Smooth muscle cell (in vitro differentiated cells): ENCODE results near the gene APP. TPM values are rescaled to one million over a fixed set of nuclear protein-coding genes. Genes with fewer than 3 reads are reported as not detected.
A peak's percentile ranks its signal among the peaks of the same experiment; 100 is the strongest.

Experiments
- DNase-seq: peaks from one replicate; lab custom pipeline; 2025; ENCODE audit not compliant: unreplicated experiment; lab: John Stamatoyannopoulos, UW
- H2AFZ ChIP-seq: fragments of 200-600 bp; sonication (generic); 2 replicates; pipeline ENCODE4 v1.6.0; 2016; ENCODE audit warnings: antibody characterized with exemption, low read depth, mild to moderate bottlenecking
- H3F3A ChIP-seq: fragments of 200-600 bp; sonication (generic); 2 replicates; pipeline ENCODE4 v1.6.0; 2017; ENCODE audit warnings: antibody characterized with exemption, low read depth
- H3K27ac ChIP-seq: fragments of 200-600 bp; sonication (generic); 2 replicates; pipeline ENCODE4 v1.5.1; 2016; ENCODE audit warnings: low read depth, mild to moderate bottlenecking
- H3K27me3 ChIP-seq: fragments of 200-600 bp; sonication (generic); 2 replicates; pipeline ENCODE4 v1.6.1; 2016; ENCODE audit warnings: low read depth, mild to moderate bottlenecking
- H3K36me3 ChIP-seq: fragments of 200-600 bp; sonication (generic); 2 replicates; pipeline ENCODE4 v1.5.1; 2016; ENCODE audit warnings: low read depth
- H3K4me1 ChIP-seq: fragments of 200-600 bp; sonication (generic); 2 replicates; pipeline ENCODE4 v1.5.1; 2016; ENCODE audit warnings: low read depth
- H3K4me2 ChIP-seq: fragments of 200-600 bp; sonication (generic); 2 replicates; pipeline ENCODE4 v1.6.0; 2016; ENCODE audit warnings: mild to moderate bottlenecking
- H3K4me3 ChIP-seq: fragments of 200-600 bp; sonication (generic); 2 replicates; pipeline ENCODE4 v1.5.1; 2016; ENCODE audit warnings: mild to moderate bottlenecking
- H3K79me2 ChIP-seq: fragments of 200-600 bp; sonication (generic); 2 replicates; pipeline ENCODE4 v1.6.0; 2016; ENCODE audit warnings: low read depth, mild to moderate bottlenecking
- H3K9ac ChIP-seq: fragments of 200-600 bp; sonication (generic); 2 replicates; pipeline ENCODE4 v1.6.0; 2016; ENCODE audit warnings: low read depth
- H3K9me3 ChIP-seq: fragments of 200-600 bp; sonication (generic); replicated peaks from 2 replicates; pipeline ENCODE4 v1.5.1; 2016; ENCODE audit warnings: low read depth
- H4K20me1 ChIP-seq: fragments of 200-600 bp; sonication (generic); 2 replicates; pipeline ENCODE4 v1.6.0; 2016; ENCODE audit warnings: low read depth
- WGBS: methylation state at CpG from one replicate; pipeline ENCODE4 v1.1.7; 2016; ENCODE audit warnings: low lambda C conversion rate; 5-methylcytosine and 5-hydroxymethylcytosine counted together
- polyA plus RNA-seq: library from polyadenylated mRNA; unstranded; fragments of >200 nt; fragmentation: Nextera tagmentation; extraction: Ambion mirVana; gene quantifications from 2 replicates; pipeline ENCODE4 v1.2.1, GENCODE V29; 2016
- total RNA-seq: library from RNA; depleted of rRNA; stranded (reverse); fragments of >200 nt; gene quantifications from 2 replicates; pipeline ENCODE4 v1.2.3, GENCODE V29; 2014
- TF ChIP-seq, protein P1 (sequence below): fragments of 200-600 bp; sonication (generic); IDR thresholded peaks from 2 replicates; pipeline ENCODE4 v1.5.1; 2017; ENCODE audit warnings: borderline replicate concordance, mild to moderate bottlenecking, antibody characterized with exemption; ENCODE audit not compliant: insufficient read depth, poor library complexity, severe bottlenecking

Gene APP
- total and polyA plus RNA-seq, 2 experiments from 2014 or later = 65.3 to 459 TPM

DNA sequence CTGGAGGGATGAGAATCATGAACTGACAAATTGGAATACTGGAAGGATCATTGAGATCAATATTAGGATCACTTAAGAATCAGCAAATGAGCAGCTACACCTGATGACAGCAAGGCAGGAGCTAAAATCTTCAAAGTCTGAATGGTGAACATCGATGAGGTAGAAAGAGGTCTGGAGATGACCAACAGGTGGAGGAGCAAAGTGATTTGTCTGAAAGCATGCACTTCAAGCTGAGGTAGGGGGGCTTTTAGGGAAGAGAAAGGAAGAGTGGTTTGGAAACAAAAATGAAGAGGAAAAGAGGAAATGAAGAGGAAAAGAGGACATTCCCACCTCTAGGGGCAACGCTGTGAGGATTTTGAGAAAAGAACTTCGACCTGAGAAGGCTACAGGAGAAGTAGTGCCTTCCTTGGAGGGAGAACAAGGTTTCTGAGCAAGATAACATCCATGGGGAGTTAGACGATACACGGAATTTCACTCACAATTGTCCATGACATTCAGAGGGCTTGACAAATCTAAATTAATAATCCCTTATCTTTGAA, 79.0 kb downstream of the APP start:
- Histone ChIP-seq H3K4me1 (no peaks in the 10 kb centered on the region), H3K4me2 (no peak overlapping the region), H3K4me3 (no peak overlapping the region), H3F3A (no peaks in the 10 kb centered on the region), H3K79me2 (peaks cover 97% of the 10 kb centered on the region), H2AFZ (no peak overlapping the region), H3K36me3 (peaks cover 5% of the 10 kb centered on the region), H3K27me3 (no peaks in the 10 kb centered on the region), H4K20me1 (peaks cover 88% of the 10 kb centered on the region), H3K9me3 (no peaks in the 10 kb centered on the region), H3K9ac (no peak overlapping the region), H3K27ac (no peak overlapping the region)
- no peak for DNase-seq
- TF ChIP-seq, protein P1, sequence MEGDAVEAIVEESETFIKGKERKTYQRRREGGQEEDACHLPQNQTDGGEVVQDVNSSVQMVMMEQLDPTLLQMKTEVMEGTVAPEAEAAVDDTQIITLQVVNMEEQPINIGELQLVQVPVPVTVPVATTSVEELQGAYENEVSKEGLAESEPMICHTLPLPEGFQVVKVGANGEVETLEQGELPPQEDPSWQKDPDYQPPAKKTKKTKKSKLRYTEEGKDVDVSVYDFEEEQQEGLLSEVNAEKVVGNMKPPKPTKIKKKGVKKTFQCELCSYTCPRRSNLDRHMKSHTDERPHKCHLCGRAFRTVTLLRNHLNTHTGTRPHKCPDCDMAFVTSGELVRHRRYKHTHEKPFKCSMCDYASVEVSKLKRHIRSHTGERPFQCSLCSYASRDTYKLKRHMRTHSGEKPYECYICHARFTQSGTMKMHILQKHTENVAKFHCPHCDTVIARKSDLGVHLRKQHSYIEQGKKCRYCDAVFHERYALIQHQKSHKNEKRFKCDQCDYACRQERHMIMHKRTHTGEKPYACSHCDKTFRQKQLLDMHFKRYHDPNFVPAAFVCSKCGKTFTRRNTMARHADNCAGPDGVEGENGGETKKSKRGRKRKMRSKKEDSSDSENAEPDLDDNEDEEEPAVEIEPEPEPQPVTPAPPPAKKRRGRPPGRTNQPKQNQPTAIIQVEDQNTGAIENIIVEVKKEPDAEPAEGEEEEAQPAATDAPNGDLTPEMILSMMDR = peak; percentile 13
- WGBS = 88% methylated on average over 5 of the region's 5 CpGs

DNA sequence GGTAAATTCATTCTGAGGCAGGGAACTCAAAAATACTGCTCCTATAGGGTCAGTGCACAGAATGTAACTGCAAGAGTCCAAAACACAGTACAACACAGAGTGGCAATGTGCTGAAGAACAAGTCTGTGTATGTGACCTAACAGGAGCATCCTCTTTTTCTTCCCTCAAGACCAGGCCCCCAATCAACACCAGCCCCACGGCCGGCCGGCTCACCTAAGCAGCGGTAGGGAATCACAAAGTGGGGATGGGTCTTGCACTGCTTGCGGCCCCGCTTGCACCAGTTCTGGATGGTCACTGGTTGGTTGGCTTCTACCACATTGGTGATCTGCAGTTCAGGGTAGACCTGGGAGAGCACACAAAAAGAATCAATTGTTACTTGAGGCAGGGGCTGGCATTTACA, 80.8 kb downstream of the APP start:
- Histone ChIP-seq H3K27me3 (no peaks in the 10 kb centered on the region), H3K4me1 (no peaks in the 10 kb centered on the region), H3K4me3 (no peak overlapping the region), H2AFZ (no peak overlapping the region), H3K79me2 (peaks cover 98% of the 10 kb centered on the region), H3K27ac (no peak overlapping the region), H3K4me2 (no peak overlapping the region), H4K20me1 (peaks cover 84% of the 10 kb centered on the region), H3K36me3 (peaks cover 5% of the 10 kb centered on the region), H3K9me3 (no peaks in the 10 kb centered on the region), H3F3A (no peaks in the 10 kb centered on the region), H3K9ac (no peak overlapping the region)
- DNase-seq = no peak
- 95% methylated on average over 6 of the region's 6 CpGs for WGBS
- TF ChIP-seq, protein P1 = no peak

DNA sequence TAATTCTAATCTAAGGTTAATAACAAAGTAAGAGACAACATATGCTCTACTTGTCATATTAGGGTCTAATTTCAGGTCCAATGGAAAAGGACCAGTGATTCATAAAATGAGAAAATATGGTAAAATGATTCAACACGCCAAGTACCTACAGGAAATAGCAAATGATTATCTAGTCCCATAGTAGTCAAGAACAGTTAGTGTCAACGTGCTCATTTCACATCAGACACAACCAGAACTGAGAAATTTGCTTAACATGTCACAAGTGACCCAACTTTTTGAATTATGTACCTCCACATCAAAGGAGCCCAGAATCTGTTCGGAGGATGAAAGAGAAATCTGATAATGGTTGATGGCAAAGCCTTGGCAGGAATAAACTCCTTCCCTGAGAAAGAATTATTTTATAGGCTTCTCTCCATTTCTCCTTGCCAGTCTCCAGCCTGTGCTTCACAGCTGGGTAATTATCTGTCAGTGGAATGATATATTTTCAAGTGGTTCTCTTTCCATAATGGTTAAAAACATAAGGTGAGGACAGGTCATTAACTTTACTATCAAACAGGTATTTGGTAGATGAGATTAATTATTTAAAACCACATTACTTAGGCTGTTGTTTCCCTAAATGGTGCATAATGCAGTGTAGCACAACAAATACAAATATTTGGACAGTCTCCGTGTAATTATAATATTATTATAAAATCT, 83.2 kb downstream of the APP start:
- Histone ChIP-seq H3K4me2 (no peak overlapping the region), H3K27ac (no peak overlapping the region), H3K9ac (no peak overlapping the region), H4K20me1 (peaks cover 79% of the 10 kb centered on the region), H3K9me3 (no peaks in the 10 kb centered on the region), H3K79me2 (peaks cover 98% of the 10 kb centered on the region), H3K36me3 (peaks cover 5% of the 10 kb centered on the region), H3K4me3 (no peak overlapping the region), H3F3A (no peaks in the 10 kb centered on the region), H3K27me3 (no peaks in the 10 kb centered on the region), H3K4me1 (peaks cover 4% of the 10 kb centered on the region), H2AFZ (no peak overlapping the region)
- no peak for DNase-seq
- 86% methylated on average over 4 of the region's 4 CpGs for whole genome bisulfite sequencing
- TF ChIP-seq, protein P1 = no peak

DNA sequence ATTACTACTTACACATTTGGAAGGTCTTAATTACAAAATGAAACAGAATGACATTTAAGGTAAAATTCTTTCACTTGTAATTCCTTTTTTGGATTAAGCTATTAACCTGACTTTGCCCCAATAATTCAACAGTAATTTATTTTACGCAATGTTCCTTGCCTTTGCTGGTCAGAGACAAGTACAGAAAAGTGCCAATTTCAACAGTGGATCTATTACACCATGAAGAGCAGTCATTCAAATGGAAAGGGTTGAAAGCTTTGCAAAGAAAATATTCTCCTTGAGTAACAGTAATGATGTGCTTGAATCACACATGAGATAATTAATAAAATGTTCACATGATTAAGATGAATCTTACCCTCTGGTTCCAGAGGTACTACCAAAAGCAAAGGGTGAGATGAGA, 84.7 kb downstream of the APP start:
- H3K27me3 ChIP-seq = no peaks in the 10 kb centered on the region
- WGBS = 100% methylated on average over 1 of the region's 1 CpG
- no peak overlapping the region for H3K9ac ChIP-seq
- no peak overlapping the region for H2AFZ ChIP-seq
- H3K36me3 ChIP-seq = peaks cover 5% of the 10 kb centered on the region
- H4K20me1 ChIP-seq = peaks cover 66% of the 10 kb centered on the region
- H3F3A ChIP-seq = no peaks in the 10 kb centered on the region
- peaks cover 7% of the 10 kb centered on the region for H3K4me1 ChIP-seq
- no peak overlapping the region for H3K4me2 ChIP-seq
- H3K4me3 ChIP-seq = no peak overlapping the region
- TF ChIP-seq, protein P1 = no peak
- no peaks in the 10 kb centered on the region for H3K9me3 ChIP-seq
- no peak for DNase-seq
- H3K27ac ChIP-seq = no peak overlapping the region
- peaks cover 98% of the 10 kb centered on the region for H3K79me2 ChIP-seq
